Stomach (tissue), 9 donors: ENCODE measurements around the gene SMG9. TPM values are rescaled to one million over a fixed set of nuclear protein-coding genes. Genes with fewer than 3 reads are reported as not detected.

ENCODE experiments used
- DNase-seq, 2 donors: peaks; one replicate each; pipeline versions ENCODE4 v3.0.0 to v3.0.0-alpha.2; 2013 to 2019
- H3K27ac ChIP-seq, 5 donors: fragments of 200-600 bp in 4 of 5; sonication (generic) in 4 of 5; one replicate each; pipeline ENCODE4 v1.5.1; 2013 to 2019; ENCODE audit warnings: mild to moderate bottlenecking in 1 of 5, moderate library complexity in 1 of 5
- H3K27me3 ChIP-seq, 3 donors: fragments of 200-600 bp; sonication (generic); one replicate each; pipeline ENCODE4 v1.5.1; 2017 to 2019; ENCODE audit warnings: mixed run types in 1 of 3
- H3K36me3 ChIP-seq, 4 donors: fragments of 200-600 bp; sonication (generic); 1 replicate in 3 of 4; 2 replicates in 1 of 4; pipeline ENCODE4 v1.5.1; 2016 to 2019
- H3K4me1 ChIP-seq, 4 donors: fragments of 200-600 bp; sonication (generic); one replicate each; pipeline ENCODE4 v1.5.1; 2016 to 2019
- H3K4me3 ChIP-seq, 4 donors: fragments of 200-600 bp; sonication (generic) in 3 of 4; one replicate each; pipeline ENCODE4 v1.5.1; 2016 to 2019; ENCODE audit warnings: mild to moderate bottlenecking in 1 of 4
- H3K9me3 ChIP-seq, 4 donors: fragments of 200-600 bp; sonication (generic); one replicate each; pipeline ENCODE4 v1.5.1; 2016 to 2019
- CTCF ChIP-seq, 7 experiments: fragments of 450-650 bp in 4 of 7; fragments of 200-600 bp in 3 of 7; sonication (generic) in 3 of 7; IDR thresholded peaks; one replicate each; pipeline ENCODE4 v1.5.1; 2016 to 2019; ENCODE audit warnings: antibody characterized with exemption in 7 of 7, control low read depth in 2 of 7, mild to moderate bottlenecking in 1 of 7
- EP300 ChIP-seq: sonication (generic); formaldehyde crosslinking; IDR thresholded peaks from one replicate; pipeline ENCODE4 v1.6.1; 2017; ENCODE audit warnings: antibody characterized with exemption
- POLR2A ChIP-seq, 4 donors: fragments of 450-650 bp; IDR thresholded peaks; one replicate each; pipeline ENCODE4 v1.6.1; 2016; ENCODE audit warnings: antibody characterized with exemption in 4 of 4, control low read depth in 2 of 4, mild to moderate bottlenecking in 1 of 4, moderate library complexity in 1 of 4
- POLR2AphosphoS5 ChIP-seq, 3 donors: sonication (generic); formaldehyde crosslinking; IDR thresholded peaks; one replicate each; pipeline ENCODE4 v1.6.1; 2016; ENCODE audit warnings: antibody characterized with exemption in 3 of 3
- WGBS, 5 donors: extraction: QIAGEN DNeasy Blood & Tissue Kit in 3 of 5; methylation state at CpG; one replicate each; pipeline versions ENCODE4 v1.1.5 to v1.1.7; 2013 to 2018; 5-methylcytosine and 5-hydroxymethylcytosine counted together
- intact Hi-C: fragments of 100-400 bp; cut with DNase I; formaldehyde crosslinking; loops from one replicate; pipeline ENCODE4 v1.15.1; 2023; ENCODE audit warnings: low total_unique reads
- polyA plus RNA-seq, 3 donors: library from polyadenylated mRNA; stranded (reverse); fragments of 200-250 nt; gene quantifications; one replicate each; pipeline ENCODE4 v1.2.3, GENCODE V29; 2013
- total RNA-seq, 5 donors: library from RNA; depleted of rRNA; stranded (reverse); fragments of >200 nt; gene quantifications; one replicate each; pipeline versions ENCODE4 v1.1.0 to v1.2.3, GENCODE V29; 2014 to 2016
- donor health status: healthy with polysubstance abuse.
- donor health status: Bipolar disorder and iron deficiency.
- donor health status: healthy.

The SMG9 gene
- total and polyA plus RNA-seq, 8 donors: 3.5 to 59.4 (median 17.0) TPM

GRCh38 chr19:43739439-43740235 is 15.1 kb downstream of the SMG9 start:
- Histone ChIP-seq H3K36me3 (peaks cover 56 to 100% (median 98%) of the 10 kb centered on the region in 4 donors), H3K27ac (peak overlapping the region; percentile 62 to 86 (median 79)), H3K27me3 (no peaks in the 10 kb centered on the region), H3K9me3 (no peaks in the 10 kb centered on the region), H3K4me1 (peaks cover 0 to 31% (median 24%) of the 10 kb centered on the region in 4 donors), H3K4me3 (no peak overlapping the region)
- peak; percentile 67 to 76 for DNase-seq
- intact Hi-C loops: no loop called here
- TF ChIP-seq POLR2AphosphoS5 (IDR thresholded peaks at IDR 0.05) (peak in 2 of 3 donors; percentile 71 to 81), POLR2A (IDR thresholded peaks at IDR 0.05) (no peak)
- 35 to 67% (median 45%) methylated on average over 16 of the region's 16 CpGs for WGBS, 5 donors

GRCh38 chr19:43738780-43739211 is 16.0 kb downstream of the SMG9 start:
- peak; percentile 53 to 58 for DNase-seq
- Histone ChIP-seq H3K27ac (peak overlapping the region; percentile 62 to 86 (median 79)), H3K36me3 (peaks cover 57 to 100% (median 98%) of the 10 kb centered on the region in 4 donors), H3K9me3 (no peaks in the 10 kb centered on the region), H3K4me3 (no peak overlapping the region), H3K4me1 (peaks cover 0 to 28% (median 20%) of the 10 kb centered on the region in 4 donors), H3K27me3 (no peaks in the 10 kb centered on the region)
- intact Hi-C loops: no loop called here
- WGBS, 5 donors: 31 to 47% (median 33%) methylated on average over 5 of the region's 5 CpGs
- TF ChIP-seq CTCF (IDR thresholded peaks at IDR 0.05) (no peak), POLR2AphosphoS5 (IDR thresholded peaks at IDR 0.05) (peak in 2 of 3 donors; percentile 42 to 68), EP300 (no peak), POLR2A (IDR thresholded peaks at IDR 0.05) (no peak)

- Histone ChIP-seq H3K9me3 (no peaks in the 10 kb centered on the region), H3K27me3 (no peaks in the 10 kb centered on the region), H3K36me3 (peaks cover 65 to 100% (median 98%) of the 10 kb centered on the region in 4 donors), H3K4me3 (no peak overlapping the region), H3K4me1 (peaks cover 0 to 23% (median 16%) of the 10 kb centered on the region in 4 donors), H3K27ac (no peak overlapping the region)
- intact Hi-C loops: no loop called here
- no peak for DNase-seq
- TF ChIP-seq POLR2A (IDR thresholded peaks at IDR 0.05) (no peak), CTCF (IDR thresholded peaks at IDR 0.05) (no peak), EP300 (no peak), POLR2AphosphoS5 (IDR thresholded peaks at IDR 0.05) (no peak)
Observed at GRCh38 chr19:43735957-43736356, 18.8 kb downstream of the SMG9 start.

- H3K27ac ChIP-seq: no peak overlapping the region
- no peak for TF ChIP-seq EP300
- no peak for TF ChIP-seq POLR2AphosphoS5 (IDR thresholded peaks at IDR 0.05)
- no peak for TF ChIP-seq POLR2A (IDR thresholded peaks at IDR 0.05)
- TF ChIP-seq CTCF (IDR thresholded peaks at IDR 0.05): no peak
- WGBS, 5 donors: 95 to 100% (median 97%) methylated on average over 6 of the region's 6 CpGs
- no peaks in the 10 kb centered on the region for H3K27me3 ChIP-seq
- intact Hi-C loops: no loop called here
- H3K4me1 ChIP-seq: peaks cover 0 to 15% (median 14%) of the 10 kb centered on the region in 4 donors
- no peak overlapping the region for H3K4me3 ChIP-seq
- H3K9me3 ChIP-seq: no peaks in the 10 kb centered on the region
- H3K36me3 ChIP-seq: peaks cover 62 to 100% (median 98%) of the 10 kb centered on the region in 4 donors
- no peak for DNase-seq
Observed at GRCh38 chr19:43735013-43735412, 19.7 kb downstream of the SMG9 start.

- TF ChIP-seq POLR2AphosphoS5 (IDR thresholded peaks at IDR 0.05): no peak
- no peak for TF ChIP-seq POLR2A (IDR thresholded peaks at IDR 0.05)
- TF ChIP-seq CTCF (IDR thresholded peaks at IDR 0.05): no peak
- no peak for TF ChIP-seq EP300
- no peak for DNase-seq
- Histone ChIP-seq H3K4me3 (no peak overlapping the region), H3K36me3 (peaks cover 63 to 94% (median 90%) of the 10 kb centered on the region in 4 donors), H3K27me3 (no peaks in the 10 kb centered on the region), H3K4me1 (peaks cover 0 to 6% (median 0%) of the 10 kb centered on the region in 4 donors), H3K27ac (no peak overlapping the region), H3K9me3 (no peaks in the 10 kb centered on the region)
- intact Hi-C loops: no loop called here
- 57 to 100% (median 88%) methylated on average over 1 of the region's 1 CpG for WGBS, 5 donors
Observed at GRCh38 chr19:43731846-43732245, 22.9 kb downstream of the SMG9 start.
